Fibroblast of peridontal ligament (primary cell): ENCODE results near the gene CELA1.
A peak's percentile ranks its signal among the peaks of the same experiment; 100 is the strongest.
"Not testable (repeated sequence)": the region's sequence is repeated elsewhere in the genome, so short reads cannot be mapped to it uniquely, and the experiment has no call there.

Experiments used
- DNase-seq: peaks from one replicate; pipeline ENCODE4 v3.0.0-alpha.2; 2010; ENCODE audit errors: extremely low read depth

CELA1 gene

DNA sequence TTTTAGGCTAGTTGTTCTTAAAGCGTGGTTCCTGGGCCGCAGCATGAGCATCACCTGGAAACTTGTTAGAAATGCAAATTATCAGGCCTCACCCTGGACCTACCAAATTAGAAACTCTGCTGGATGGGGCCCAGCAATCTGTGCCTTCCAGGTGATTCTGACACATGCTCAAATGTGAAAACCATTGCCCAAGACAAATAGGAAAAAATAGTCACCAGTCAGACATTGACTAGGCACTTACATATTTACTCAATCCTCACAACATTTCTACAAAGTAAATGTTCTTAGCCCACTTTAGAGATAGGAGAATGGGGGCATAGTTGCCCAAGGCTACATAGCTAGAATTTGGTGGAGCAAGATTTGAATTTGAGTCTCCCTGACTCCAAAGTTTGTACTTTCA lies 3.3 kb downstream of the CELA1 start:
- no peak for DNase-seq

DNA sequence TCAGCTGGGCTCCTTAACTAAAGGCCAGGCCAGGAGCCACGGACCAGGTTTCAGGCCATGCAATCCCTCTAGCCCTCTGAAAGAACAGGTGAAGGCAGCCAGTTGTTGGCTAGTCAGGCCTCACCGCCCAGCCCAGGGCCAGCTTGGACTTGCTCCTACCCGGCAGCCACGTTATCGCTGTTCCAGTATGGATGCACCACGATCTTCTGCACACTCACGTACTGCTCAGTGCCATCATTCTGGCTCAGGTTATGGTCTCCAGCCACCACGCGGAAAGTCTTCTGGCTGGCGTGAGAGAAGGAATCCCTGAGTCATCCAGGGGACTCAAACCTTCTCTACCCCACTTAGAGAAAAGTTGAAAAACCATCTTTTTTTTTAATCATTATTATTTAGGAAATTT lies 4.1 kb downstream of the CELA1 start:
- no peak for DNase-seq

DNA sequence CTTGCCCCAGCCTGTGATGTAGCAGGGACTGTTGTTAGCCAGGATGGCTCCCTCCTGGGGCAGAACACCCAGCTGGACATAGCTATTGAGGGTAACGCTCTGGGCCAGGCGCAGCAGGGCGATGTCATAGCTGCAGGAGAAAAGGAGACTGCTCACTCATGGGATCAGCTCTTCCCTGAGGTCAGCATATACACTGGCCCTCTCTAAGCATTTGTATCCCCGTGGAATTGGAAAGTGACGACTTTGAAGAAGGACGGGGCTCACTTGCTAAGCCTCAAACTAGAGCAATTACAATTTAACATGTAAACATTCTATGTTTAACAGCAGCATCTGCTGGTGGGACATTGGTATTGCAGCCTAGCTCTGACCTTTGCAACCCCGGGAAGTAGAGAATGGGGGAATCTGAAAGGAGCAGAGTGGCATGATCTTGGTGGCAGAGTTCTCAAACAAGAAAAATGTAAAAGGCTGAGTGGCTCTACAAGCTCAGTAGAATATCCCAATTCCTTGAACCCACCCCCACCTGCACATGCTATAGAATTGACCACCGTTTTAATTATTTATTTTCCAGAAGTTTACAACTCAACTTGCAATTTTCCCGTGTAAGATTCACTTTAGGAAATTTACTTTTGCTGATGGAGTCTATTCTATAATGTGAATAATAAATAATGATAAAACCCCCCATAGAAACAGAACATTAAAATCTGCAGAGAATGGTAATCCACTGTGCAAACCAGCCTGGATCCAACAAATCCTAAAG lies 5.0 kb downstream of the CELA1 start:
- peak; percentile 86 for DNase-seq

DNA sequence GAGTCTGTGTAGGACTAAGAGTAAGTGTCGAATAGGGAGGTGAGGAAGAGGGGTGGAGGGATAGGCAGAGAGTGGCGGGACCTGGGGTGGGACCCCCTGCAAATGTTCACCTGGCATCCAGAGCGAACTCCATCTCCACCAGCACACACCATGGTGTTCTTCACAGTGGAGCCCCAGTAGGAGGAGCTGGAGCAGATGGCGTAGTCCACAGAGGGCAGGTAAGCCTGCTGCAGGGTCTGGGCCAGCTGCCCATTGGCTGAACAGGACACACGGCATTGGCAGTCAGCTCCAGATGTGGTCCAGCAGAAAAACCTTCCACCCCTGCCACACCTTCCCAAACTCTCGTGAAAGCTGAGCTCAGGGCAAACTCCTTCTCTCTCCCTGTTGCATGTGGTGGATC lies 6.7 kb downstream of the CELA1 start:
- DNase-seq = no peak

DNA sequence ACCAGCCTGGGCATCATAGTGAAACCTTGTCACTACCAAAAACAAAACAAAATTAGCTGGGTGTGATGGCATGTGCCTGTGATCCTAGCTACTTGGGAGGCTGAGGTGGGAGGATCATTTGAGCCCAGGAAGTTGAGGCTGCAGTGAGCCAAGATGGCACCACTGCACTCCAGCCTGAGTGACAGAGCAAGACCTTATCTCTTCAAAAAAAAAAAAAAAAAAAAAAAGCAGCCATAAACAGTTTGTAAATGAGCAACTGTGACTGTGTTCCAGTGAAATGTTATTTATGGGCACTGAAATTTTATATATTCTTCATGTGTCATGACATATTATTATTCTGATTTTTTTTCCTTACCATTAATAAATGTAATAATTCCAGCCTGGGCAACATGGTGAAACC lies 9.1 kb downstream of the CELA1 start:
- DNase-seq = not testable (repeated sequence)

DNA sequence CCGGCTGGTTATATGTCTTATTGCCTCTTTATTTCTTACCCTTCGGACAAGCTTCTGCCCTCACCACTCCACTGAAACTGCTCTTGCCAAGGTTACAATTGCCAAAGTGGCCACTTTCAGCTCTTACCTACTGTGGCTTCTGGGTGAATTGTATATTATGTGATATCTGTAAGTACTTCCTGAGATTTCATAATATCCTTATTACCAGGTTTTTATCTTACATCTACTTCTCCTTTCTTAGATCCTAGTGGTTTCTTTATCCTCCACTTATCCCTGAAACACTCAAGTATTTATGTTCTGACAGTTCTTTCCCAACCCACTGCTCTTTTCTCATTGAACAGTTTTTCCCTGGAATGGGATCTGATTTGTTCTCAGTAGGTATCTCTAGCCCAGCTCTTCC lies 10.5 kb downstream of the CELA1 start:
- no peak for DNase-seq

DNA sequence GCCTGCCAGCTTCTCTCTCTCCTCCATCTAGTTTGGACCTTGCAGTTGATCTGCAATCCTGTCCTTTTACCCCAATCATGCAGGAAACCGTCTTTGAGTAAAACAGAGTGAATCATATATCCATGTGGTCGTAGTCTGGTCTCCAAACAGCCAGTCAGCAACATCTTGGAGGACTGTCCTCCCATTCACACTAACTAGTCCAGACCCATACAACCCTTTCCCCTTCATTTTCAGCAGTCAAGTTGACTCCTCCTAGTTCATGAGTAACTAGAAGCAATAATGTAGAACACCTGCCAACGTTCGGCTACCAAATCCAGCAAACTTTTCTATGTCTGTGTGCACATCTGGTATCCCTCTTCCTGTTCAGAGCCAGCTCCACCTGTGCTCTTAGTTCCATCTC lies 11.7 kb downstream of the CELA1 start:
- DNase-seq = peak; percentile 48

DNA sequence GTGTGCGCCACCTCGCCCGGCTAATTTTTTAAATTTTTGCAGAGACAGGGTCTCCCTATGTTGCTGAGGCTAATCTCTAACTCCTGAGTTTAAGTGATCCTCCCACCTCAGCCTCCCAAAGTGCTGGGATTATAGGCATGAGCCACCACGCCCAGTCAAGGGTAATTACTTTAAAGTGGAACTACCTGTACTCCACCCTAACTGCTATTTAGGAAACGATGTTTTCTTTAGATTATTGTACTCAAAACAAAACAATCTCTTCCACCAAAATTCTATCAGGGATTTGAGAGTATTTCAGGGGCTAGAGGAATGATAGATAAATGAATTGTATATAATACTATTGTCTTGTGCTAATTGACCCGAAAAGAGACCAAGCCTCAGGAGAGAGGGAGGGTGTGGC lies 12.9 kb downstream of the CELA1 start:
- no peak for DNase-seq

DNA sequence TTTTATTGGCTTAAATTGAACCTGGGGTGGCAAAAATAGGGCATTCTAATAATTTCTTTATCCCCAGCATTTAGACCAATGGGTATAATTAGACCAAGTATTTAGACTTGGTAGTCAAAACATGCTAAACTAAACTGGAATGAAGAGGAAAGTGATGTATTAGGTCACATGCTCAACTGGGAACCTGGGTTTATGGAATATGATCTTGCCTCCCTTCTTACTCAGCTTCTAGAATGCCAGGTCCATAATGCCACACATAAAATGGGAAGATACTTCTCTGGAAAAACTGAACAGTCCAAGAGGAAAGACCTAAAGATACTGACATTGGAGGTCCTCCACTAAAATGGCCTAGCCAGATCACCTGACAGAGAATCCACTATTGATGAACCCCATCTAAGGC lies 16.3 kb downstream of the CELA1 start:
- peak; percentile 71 for DNase-seq

DNA sequence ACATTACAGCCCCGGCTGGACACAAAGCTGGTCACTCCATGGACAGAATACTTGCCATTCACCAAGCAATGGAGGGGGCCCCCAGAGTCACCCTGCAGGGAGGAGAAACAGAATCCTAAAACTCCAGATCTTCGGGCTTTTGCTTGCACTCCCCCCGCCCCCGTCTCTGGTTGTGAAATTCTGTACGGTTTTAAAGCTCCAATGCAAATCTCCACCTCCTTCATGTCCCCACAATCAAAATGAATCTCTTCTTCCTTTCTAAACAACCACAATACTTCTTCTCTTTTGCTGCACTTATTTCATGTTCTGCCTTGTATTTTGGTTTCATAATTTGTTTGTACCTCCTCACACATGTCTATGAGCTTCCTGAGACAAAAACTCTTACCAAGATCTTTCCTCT lies 16.7 kb downstream of the CELA1 start:
- no peak for DNase-seq

DNA sequence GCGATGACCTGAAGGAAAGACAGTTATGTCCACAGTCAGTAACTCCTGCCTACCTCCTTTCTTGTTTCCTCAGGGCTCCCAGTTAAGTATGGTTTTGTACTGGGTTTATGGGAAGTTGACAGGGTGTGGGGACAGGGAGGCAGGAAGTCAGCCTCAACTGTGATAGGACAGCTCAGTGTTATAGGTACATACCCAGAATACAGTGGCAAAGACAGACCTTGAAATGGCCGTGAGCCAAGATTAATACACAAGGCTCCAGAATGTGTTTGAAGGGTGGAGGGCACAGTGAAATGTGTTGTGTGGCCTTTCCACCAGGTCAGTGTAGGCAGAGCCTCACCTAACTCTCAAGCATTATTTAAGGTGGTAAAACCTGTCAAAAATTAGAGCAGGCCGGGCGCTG lies 17.9 kb downstream of the CELA1 start:
- DNase-seq = no peak

DNA sequence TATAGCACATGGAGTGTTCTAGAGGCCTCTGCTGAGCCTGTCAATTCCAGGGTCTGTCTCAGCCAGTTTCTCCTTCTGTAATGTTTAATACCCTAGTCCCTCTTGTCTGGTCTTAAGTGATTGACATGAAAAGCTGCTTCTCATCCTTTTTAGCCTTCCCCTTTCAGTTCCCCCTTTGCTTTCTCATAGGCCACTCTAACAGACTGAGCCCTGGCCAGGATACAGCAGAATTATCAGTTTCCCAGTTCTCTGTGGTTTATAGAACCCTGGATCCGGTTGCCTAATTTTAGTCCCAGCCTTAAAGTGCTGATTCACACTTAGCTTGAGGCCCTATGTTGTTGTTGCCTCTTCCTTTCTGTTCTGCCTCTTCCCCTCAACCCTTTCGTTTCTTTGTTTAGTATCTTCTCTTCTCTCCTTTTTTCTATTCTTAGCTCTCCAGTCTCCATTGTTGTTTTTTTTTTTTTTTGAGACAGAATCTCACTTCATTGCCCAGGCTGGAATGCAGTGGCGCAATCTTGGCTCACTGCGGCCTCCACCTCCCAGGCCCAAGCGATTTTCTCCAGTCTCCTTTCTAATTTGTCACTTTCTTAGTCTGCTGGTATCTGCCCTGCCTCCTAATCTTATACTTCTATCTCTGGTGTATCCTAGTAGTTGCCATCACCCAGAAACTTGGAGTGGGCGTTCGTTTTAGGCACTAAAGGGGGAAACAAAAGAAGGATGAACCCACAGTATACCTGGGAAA lies 19.6 kb downstream of the CELA1 start:
- DNase-seq = peak; percentile 82

DNA sequence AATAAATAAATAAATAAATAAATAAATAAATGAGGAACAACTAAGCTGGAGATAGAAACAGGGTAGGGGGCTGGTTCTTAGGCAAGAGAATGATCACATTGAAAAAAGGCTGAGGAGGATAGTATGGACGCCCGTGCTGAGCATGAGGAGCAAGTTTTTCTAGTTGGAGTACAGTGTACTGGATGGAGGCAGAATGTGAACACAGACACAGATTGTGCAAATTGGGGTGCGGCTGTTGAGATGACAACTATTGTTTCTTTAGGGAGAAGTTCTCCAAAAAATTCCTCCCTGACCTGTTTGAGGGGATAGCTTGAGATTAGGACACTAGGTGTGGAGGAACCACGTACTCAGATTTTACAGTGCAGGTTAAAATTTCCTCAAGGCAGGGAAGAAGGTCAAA lies 21.5 kb downstream of the CELA1 start:
- no peak for DNase-seq

DNA sequence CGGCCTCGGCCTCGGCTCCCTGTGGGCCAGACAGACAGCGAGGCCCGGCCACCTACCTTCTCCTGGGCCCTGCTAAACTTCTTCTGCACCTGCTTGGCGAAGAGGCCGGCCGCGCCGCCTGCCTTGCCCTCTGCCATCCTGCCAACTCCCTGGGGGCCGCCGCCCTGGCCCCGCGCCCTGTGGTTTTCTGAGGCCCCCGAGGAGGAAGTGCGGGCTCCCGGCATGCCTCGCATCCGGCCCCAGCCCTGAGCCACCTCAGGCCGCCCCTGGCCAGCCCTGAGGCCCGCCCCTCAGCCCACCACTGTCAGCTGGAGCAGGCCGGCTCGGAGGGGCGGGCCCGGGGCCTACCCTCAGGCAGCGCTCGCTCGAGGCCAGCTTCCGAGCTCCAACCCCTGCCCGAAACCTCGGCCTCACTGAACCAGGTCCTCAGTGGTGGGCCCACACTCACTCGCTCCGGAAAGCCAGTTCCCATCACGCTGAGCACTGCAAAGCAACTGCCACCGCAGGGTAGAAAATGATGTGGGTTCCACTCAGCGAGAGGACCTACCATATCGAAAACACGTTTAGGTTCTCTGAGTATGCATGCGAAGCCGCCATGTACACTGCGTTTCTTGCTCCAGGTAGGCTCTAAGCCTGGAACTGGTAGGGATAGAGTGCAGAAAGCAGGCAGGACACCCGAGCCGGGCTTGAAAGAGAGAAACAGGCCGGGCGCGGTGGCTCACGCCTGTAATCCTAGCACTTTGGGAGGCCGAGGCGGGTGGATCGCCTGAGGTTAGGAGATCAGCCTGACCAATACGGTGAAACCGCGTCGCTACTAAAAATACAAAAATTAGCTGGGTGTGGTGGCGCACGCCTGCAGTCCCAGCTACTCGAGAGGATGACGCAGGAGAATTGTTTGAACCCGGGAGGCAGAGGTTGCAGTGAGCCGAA lies 22.2 kb downstream of the CELA1 start, which contains the start of gene BIN2:
TSS of gene BIN2 (minus strand) at position 209 of the 930 bp plus-strand sequence. CDS start at position 137, 72 bp downstream.
- no peak for DNase-seq

DNA sequence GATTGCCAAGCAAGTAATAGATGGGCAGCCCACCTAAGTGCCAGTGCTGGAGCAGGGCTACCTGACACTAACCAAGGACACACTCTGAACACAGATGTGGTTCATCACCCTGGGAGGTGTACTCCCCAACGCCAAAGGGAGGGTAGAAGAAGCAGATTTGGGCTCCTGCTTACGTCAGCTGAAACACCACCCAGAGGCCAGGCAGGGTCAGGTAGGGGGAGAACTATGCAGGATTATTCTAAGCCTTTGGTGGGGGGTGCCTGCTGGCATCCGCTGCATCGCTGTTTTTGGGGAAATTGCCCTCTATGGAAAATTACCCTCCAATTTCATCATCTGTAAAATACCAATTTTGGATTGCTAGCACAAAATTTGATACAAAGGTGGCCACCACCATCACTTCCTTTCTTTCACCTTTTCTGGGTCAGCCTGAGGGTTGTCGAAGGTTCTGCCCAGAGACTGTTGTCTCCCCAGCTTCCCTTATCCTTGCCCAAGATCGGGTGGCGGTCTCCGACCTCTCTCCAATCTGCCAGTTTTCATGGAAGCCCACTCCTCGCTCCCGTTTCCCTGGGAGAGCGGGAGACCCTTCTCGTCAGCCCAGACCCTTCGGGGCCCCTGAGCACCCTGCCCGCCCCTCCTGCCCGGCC lies 23.0 kb downstream of the CELA1 start:
- DNase-seq = no peak

DNA sequence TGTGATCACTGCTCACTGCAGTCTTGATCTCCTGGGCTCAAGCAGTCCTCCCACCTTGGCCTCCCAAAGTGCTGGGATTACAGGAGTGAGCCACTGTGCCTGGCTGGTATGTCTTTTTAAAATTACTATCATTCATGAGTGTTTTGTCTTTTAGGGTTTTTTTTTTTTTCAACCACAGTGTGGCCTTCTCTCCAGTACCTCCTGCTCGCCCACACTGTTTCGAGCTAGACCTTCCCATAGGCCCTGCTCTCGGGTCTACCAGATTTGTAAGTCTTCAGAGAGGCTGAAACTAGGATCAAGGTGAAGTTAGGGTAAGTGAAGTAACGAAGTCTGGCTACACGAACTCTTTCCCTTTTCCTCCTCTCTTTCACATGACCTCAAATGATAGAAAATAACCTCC lies 24.0 kb downstream of the CELA1 start:
- no peak for DNase-seq

DNA sequence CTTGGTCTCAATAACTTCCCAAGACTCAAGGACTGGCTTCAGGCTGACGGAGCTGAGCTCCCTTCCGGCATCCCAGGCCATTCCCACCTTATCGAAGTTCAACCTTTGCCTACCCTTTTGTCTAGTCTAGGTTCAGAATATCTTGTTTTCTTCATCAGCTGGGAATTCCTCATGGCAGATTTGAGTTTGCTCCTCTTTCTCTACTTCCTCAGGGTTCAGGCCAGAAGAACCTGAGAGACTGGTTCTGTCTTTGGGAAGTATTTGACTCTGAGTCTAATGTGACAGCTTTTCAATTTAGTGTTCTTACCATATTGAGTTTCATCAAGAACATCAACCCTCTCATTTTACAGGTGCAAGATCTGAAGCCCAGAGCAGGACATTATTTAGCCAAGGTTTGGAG lies 24.6 kb downstream of the CELA1 start:
- DNase-seq = no peak

DNA sequence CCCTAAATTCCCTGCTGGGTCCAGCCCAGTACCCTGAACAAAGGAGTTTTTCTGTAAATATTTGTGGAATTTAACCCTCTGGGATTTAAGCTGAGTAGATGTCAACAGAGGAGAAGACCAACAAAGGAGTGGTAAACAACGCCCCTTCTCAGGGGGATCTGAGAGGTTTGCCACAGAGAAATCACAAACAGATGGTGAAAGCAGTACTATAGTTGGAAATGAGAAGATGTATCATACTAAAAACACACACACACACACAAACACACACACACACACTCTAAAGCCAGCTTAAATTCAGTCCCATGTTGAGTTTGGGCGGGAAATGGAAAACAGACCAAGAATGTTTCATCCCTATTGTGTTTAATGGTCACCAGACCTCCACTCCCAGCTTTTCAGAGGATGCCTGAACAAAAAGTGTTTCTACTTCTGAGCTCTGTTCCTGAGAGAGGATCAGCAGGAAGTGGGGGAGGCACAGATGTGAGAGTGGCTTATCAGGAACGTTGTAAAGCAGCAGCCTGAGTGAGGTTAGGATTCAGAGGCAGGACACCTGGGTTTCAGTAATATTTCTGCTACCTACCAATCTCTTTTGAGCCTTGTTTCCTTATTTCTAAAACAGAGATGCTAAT lies 25.7 kb downstream of the CELA1 start:
- peak; percentile 76 for DNase-seq

DNA sequence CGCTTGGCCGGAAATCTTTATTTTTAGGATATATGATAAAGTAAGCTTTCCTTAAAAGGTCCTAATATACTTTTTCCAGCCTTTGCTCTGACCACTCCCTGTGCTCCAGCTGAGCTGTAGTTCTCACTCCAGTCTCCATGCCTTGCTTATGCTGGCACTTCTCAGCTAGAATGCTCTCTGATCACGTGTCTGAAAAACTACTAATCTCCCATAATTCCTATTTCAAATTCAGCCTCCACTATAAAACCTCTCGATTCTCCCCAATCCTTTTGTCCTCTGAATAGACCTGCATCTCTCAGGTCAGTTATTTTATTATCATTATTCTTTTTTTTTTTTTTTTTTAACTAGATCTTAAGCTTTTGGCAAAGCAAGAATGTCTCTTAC lies 26.2 kb downstream of the CELA1 start:
- DNase-seq = peak; percentile 34

DNA sequence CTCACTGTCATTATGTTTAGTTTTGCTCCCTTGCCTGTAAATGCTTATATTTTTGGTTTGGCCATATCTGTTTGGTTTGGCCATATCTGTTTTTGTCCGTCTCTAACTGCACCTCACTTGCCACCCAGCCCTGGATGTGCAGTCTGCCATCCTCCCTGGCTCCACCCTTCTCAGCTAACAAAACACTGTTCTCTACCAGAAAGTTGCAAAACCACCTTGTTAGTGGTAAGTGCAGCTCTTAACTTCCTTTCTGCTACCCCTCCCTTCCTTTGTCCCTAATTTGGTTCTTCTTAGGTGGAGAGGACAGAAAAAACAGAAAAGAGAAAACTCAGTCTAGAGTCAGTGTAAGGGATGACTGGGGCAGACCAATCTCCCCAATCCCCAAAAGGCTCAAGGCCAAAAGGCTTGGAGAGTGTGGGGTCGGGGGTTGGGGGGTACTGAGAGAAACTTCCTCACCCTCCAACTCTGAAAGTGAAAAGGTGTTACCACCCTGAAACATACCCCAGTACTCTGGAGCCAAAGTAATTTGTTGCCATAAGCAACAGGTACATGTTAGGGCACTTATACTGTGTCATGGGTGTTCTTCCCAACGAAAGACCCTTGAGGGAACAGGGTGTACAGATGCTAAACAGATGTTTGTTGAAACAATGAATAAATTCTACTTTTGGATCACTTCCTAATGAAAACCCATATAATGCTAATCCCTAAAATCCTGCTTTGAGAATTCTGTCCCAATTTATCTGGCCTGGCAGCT lies 27.5 kb downstream of the CELA1 start:
- no peak for DNase-seq
